B cell (primary cell): ENCODE results near the gene NDUFS4. TPM values are rescaled to one million over a fixed set of nuclear protein-coding genes. Genes with fewer than 3 reads are reported as not detected.

Source experiments
- ATAC-seq: fragments of 200-7000 bp; cut with Tn5 transposase; one replicate; pipeline ENCODE4 v1.10.0; 2021; ENCODE audit warnings: low read depth, mild to moderate bottlenecking, moderate number of reproducible peaks, moderate library complexity
- CTCF ChIA-PET: fragments of 350-600 bp; sonication (Branson Sonifier 250); formaldehyde crosslinking; loops from one replicate; lab custom pipeline; 2021; ENCODE audit warnings: antibody characterized with exemption, inconsistent platforms; lab: Charles Lee
- POLR2A ChIA-PET: fragments of 350-600 bp; sonication (Branson Sonifier 250); formaldehyde crosslinking; loops from one replicate; lab custom pipeline; 2021; ENCODE audit warnings: antibody characterized with exemption; lab: Charles Lee
- DNase-seq: peaks from one replicate; pipeline ENCODE4 v3.0.0; 2013
- H2AFZ ChIP-seq: 2 replicates; pipeline ENCODE4 v1.6.1; 2012; ENCODE audit warnings: mild to moderate bottlenecking, low read depth, low read length; ENCODE audit not compliant: insufficient read depth, poor library complexity, severe bottlenecking
- H3K27ac ChIP-seq, 2 donors: 1 replicate in 1 of 2; 2 replicates in 1 of 2; pipeline ENCODE4 v1.5.1; 2012 to 2013; ENCODE audit warnings: low read length in 2 of 2, mild to moderate bottlenecking in 2 of 2, moderate library complexity in 1 of 2
- H3K27me3 ChIP-seq, 4 experiments: fragments of 200-600 bp in 1 of 4; sonication (generic) in 1 of 4; replicated peaks in 1 of 4; 1 replicate in 2 of 4; 2 replicates in 2 of 4; pipeline versions ENCODE4 v1.6.1 to v1.7.0; 2013 to 2016; ENCODE audit warnings: low read length in 3 of 4, mild to moderate bottlenecking in 2 of 4, mixed read lengths in 1 of 4, moderate library complexity in 1 of 4; ENCODE audit not compliant: insufficient read depth in 4 of 4, control insufficient read depth in 3 of 4; ENCODE audit errors: control extremely low read depth in 1 of 4
- H3K36me3 ChIP-seq, 2 experiments: replicated peaks in 1 of 2; 1 replicate in 1 of 2; 2 replicates in 1 of 2; pipeline versions ENCODE4 v1.6.1 to v1.7.1; 2013; ENCODE audit warnings: low read length in 1 of 2; ENCODE audit not compliant: insufficient read depth in 2 of 2, control insufficient read depth in 1 of 2; ENCODE audit errors: control extremely low read depth in 1 of 2, extremely low read depth in 1 of 2
- H3K4me1 ChIP-seq, 2 donors: fragments of 200-600 bp in 1 of 2; sonication (generic) in 1 of 2; 1 replicate in 1 of 2; 2 replicates in 1 of 2; pipeline versions ENCODE4 v1.5.1 to v1.6.1; 2013 to 2017; ENCODE audit warnings: low read length in 2 of 2; ENCODE audit not compliant: control insufficient read depth in 2 of 2, insufficient read depth in 2 of 2
- H3K4me2 ChIP-seq: replicated peaks from 2 replicates; pipeline ENCODE3; 2012; ENCODE audit warnings: mild to moderate bottlenecking, low read depth, low read length; ENCODE audit not compliant: poor library complexity, severe bottlenecking
- H3K4me3 ChIP-seq, 5 experiments: fragments of 200-600 bp in 1 of 5; sonication (generic) in 1 of 5; 1 replicate in 3 of 5; 2 replicates in 2 of 5; pipeline versions ENCODE4 v1.5.1 to v1.7.0; 2011 to 2016; ENCODE audit warnings: low read length in 4 of 5, mild to moderate bottlenecking in 4 of 5, low read depth in 2 of 5, control low read depth in 1 of 5, moderate library complexity in 1 of 5; ENCODE audit not compliant: insufficient read depth in 1 of 5; ENCODE audit errors: control extremely low read depth in 1 of 5, extremely low read depth in 1 of 5
- H3K79me2 ChIP-seq: fragments of 200-600 bp; sonication (generic); one replicate; pipeline ENCODE4 v1.6.0; 2016; ENCODE audit warnings: low read length; ENCODE audit not compliant: control insufficient read depth, insufficient read depth
- H3K9ac ChIP-seq: fragments of 200-600 bp; sonication (generic); 2 replicates; pipeline ENCODE4 v1.6.1; 2017; ENCODE audit warnings: mild to moderate bottlenecking, low read length, moderate library complexity
- H3K9me3 ChIP-seq, 3 donors: one replicate each; pipeline versions ENCODE4 v1.6.1 to v1.7.1; 2013; ENCODE audit warnings: low read length in 2 of 3; ENCODE audit not compliant: control insufficient read depth in 2 of 3, insufficient read depth in 1 of 3; ENCODE audit errors: control extremely low read depth in 1 of 3
- H4K20me1 ChIP-seq: 2 replicates; pipeline ENCODE4 v1.6.0; 2012; ENCODE audit warnings: mild to moderate bottlenecking, low read length; ENCODE audit not compliant: insufficient read depth, control insufficient read depth, poor library complexity, severe bottlenecking
- H3K27ac Mint-ChIP-seq: one replicate; pipeline ENCODE4 v1.8.0; 2021; ENCODE audit warnings: mixed read lengths
- H3K27me3 Mint-ChIP-seq: one replicate; pipeline ENCODE4 v1.8.0; 2021; ENCODE audit warnings: mixed read lengths
- H3K4me1 Mint-ChIP-seq: one replicate; pipeline ENCODE4 v1.8.0; 2021; ENCODE audit warnings: mixed read lengths
- H3K4me3 Mint-ChIP-seq: one replicate; pipeline ENCODE4 v1.8.0; 2021; ENCODE audit warnings: mixed read lengths
- H3K9me3 Mint-ChIP-seq: one replicate; pipeline ENCODE4 v1.8.0; 2022; ENCODE audit warnings: mixed read lengths; ENCODE audit not compliant: insufficient read depth
- CTCF ChIP-seq: fragments of 200-600 bp; IDR thresholded peaks from one replicate; pipeline ENCODE4 v1.8.0; 2022; ENCODE audit warnings: antibody characterized with exemption, mild to moderate bottlenecking
- EZH2 ChIP-seq: IDR thresholded peaks from 2 replicates; pipeline ENCODE4 v1.6.1; 2012; ENCODE audit warnings: borderline replicate concordance, low read depth, mild to moderate bottlenecking, moderate library complexity, low read length; ENCODE audit not compliant: insufficient read depth, poor library complexity, severe bottlenecking
- WGBS: methylation state at CpG from one replicate; pipeline ENCODE4 v1.1.5; 2013; ENCODE audit warnings: missing lambda C conversion rate; ENCODE audit not compliant: insufficient coverage; 5-methylcytosine and 5-hydroxymethylcytosine counted together
- intact Hi-C: fragments of 100-400 bp; cut with micrococcal nuclease; formaldehyde crosslinking; loops from one replicate; pipeline ENCODE4 v1.10.0; 2022
- polyA plus RNA-seq: library from polyadenylated mRNA; depleted of rRNA; stranded (reverse); fragments of >200 nt; gene quantifications from 2 replicates; pipeline ENCODE4 v1.2.3, GENCODE V29; 2012
- total RNA-seq, 2 donors: library from RNA; stranded (reverse); fragments of 120-200 nt in 1 of 2; gene quantifications; 1 replicate in 1 of 2; 2 replicates in 1 of 2; pipeline versions ENCODE4 v1.2.3 to v1.2.4, GENCODE V29; 2013 to 2022

Gene NDUFS4
- total and polyA plus RNA-seq, 2 donors (not counting 1 experiment from before 2014, with no cell fraction given): 24.0 to 29.0 TPM

- TF ChIP-seq EZH2 (no peak), CTCF (no peak)
- Histone ChIP-seq H3K4me2 (no peak overlapping the region), H3K9ac (no peak overlapping the region), H3K27ac (no peak overlapping the region), H3K27me3 (no peaks in the 10 kb centered on the region), H2AFZ (no peak overlapping the region), H4K20me1 (no peaks in the 10 kb centered on the region), H3K9me3 (peaks cover 0 to 7% (median 0%) of the 10 kb centered on the region in 3 donors), H3K4me3 (no peak overlapping the region), H3K36me3 (peaks cover 1 to 9% of the 10 kb centered on the region in 2 experiments), H3K4me1 (no peaks in the 10 kb centered on the region), H3K79me2 (no peaks in the 10 kb centered on the region)
- peaks cover 2% of the 10 kb centered on the region for H3K4me1 Mint-ChIP-seq
- intact Hi-C loops: no loop called here
- H3K9me3 Mint-ChIP-seq: no peaks in the 10 kb centered on the region
- ChIA-PET POLR2A (no interaction called here), CTCF (no interaction called here)
- WGBS: no CpG with 5 or more reads among the region's 2 CpGs
- DNase-seq (no peak), ATAC-seq (no peak)
- no peak overlapping the region for H3K27ac Mint-ChIP-seq
- H3K27me3 Mint-ChIP-seq: no peaks in the 10 kb centered on the region
- no peak overlapping the region for H3K4me3 Mint-ChIP-seq
Measured at GRCh38 chr5:53667621-53668020, 107.2 kb downstream of the NDUFS4 start.

GRCh38 chr5:53671447-53671846 is 111.0 kb downstream of the NDUFS4 start:
- H3K9ac ChIP-seq: no peak overlapping the region
- ChIA-PET POLR2A (no interaction called here), CTCF (no interaction called here)
- no peak overlapping the region for H3K27ac ChIP-seq
- WGBS: no CpG with 5 or more reads among the region's 3 CpGs
- no peak overlapping the region for H3K27ac Mint-ChIP-seq
- no peak for DNase-seq
- H2AFZ ChIP-seq: no peak overlapping the region
- no peaks in the 10 kb centered on the region for H3K27me3 Mint-ChIP-seq
- no peak overlapping the region for H3K4me2 ChIP-seq
- H3K27me3 ChIP-seq: no peaks in the 10 kb centered on the region
- H3K9me3 Mint-ChIP-seq: no peaks in the 10 kb centered on the region
- H4K20me1 ChIP-seq: no peaks in the 10 kb centered on the region
- no peaks in the 10 kb centered on the region for H3K4me1 Mint-ChIP-seq
- intact Hi-C loops: no loop called here
- TF ChIP-seq EZH2 (no peak), CTCF (no peak)
- ATAC-seq: no peak
- peaks cover under 1% of the 10 kb centered on the region in 2 experiments for H3K36me3 ChIP-seq
- no peak overlapping the region for H3K4me3 Mint-ChIP-seq
- no peaks in the 10 kb centered on the region for H3K9me3 ChIP-seq
- no peaks in the 10 kb centered on the region for H3K79me2 ChIP-seq
- H3K4me3 ChIP-seq: no peak overlapping the region
- H3K4me1 ChIP-seq: no peaks in the 10 kb centered on the region
